SK-N-SH (cell line): ENCODE measurements around the gene NSMCE1. TPM values are rescaled to one million over a fixed set of nuclear protein-coding genes. Genes with fewer than 3 reads are reported as not detected.

Experiments
- CTCF ChIA-PET: fragments of 300-600, 350-600 bp; formaldehyde crosslinking; extraction: SDS; loops from one replicate; lab custom pipeline; 2021; lab: Yijun Ruan, JAX
- POLR2A ChIA-PET: fragments of 350-600 bp; sonication (Branson Sonifier 250); formaldehyde crosslinking; extraction: SDS; loops from one replicate; lab custom pipeline; 2020; ENCODE audit warnings: antibody characterized with exemption, inconsistent platforms; lab: Yijun Ruan, JAX
- DNase-seq: peaks from one replicate; pipeline ENCODE4 v3.0.0; 2012
- H2AFZ ChIP-seq: fragments of 200-600 bp; sonication (generic); 2 replicates; pipeline ENCODE4 v1.8.1; 2016; ENCODE audit warnings: antibody characterized with exemption, mild to moderate bottlenecking, low read depth
- H3F3A ChIP-seq: fragments of 200-600 bp; sonication (generic); replicated peaks from 2 replicates; pipeline ENCODE3; 2016; ENCODE audit warnings: antibody characterized with exemption, mild to moderate bottlenecking; ENCODE audit not compliant: insufficient read depth
- H3K27ac ChIP-seq, 2 experiments: fragments of 200-500 bp in 1 of 2; fragments of 200-600 bp in 1 of 2; sonication (Bioruptor generic) in 1 of 2; sonication (generic), shearing (Covaris generic) in 1 of 2; 2 replicates each; pipeline versions ENCODE4 v1.5.1 to v1.6.1; 2014 to 2016; ENCODE audit warnings: low read depth in 2 of 2, inconsistent platforms in 1 of 2, low read length in 1 of 2, mild to moderate bottlenecking in 1 of 2, mixed read lengths in 1 of 2
- H3K27me3 ChIP-seq: fragments of 200-600 bp; sonication (generic), shearing (Covaris generic); 2 replicates; pipeline ENCODE4 v1.6.1; 2016; ENCODE audit warnings: mixed run types; ENCODE audit not compliant: insufficient read depth
- H3K36me3 ChIP-seq, 2 experiments: fragments of 200-500 bp in 1 of 2; fragments of 200-600 bp in 1 of 2; sonication (Bioruptor generic) in 1 of 2; sonication (generic) in 1 of 2; replicated peaks in 1 of 2; 2 replicates each; pipeline versions ENCODE3 to v1.5.1; 2014 to 2016; ENCODE audit warnings: low read length in 1 of 2, mild to moderate bottlenecking in 1 of 2; ENCODE audit not compliant: insufficient read depth in 2 of 2, control insufficient read depth in 1 of 2
- H3K4me1 ChIP-seq, 2 experiments: fragments of 200-500 bp in 1 of 2; fragments of 200-600 bp in 1 of 2; sonication (Bioruptor generic) in 1 of 2; sonication (generic), shearing (Covaris generic) in 1 of 2; 2 replicates each; pipeline versions ENCODE4 v1.5.1 to v1.6.1; 2014 to 2016; ENCODE audit warnings: low read depth in 1 of 2, low read length in 1 of 2, mixed run types in 1 of 2; ENCODE audit not compliant: insufficient read depth in 2 of 2, control insufficient read depth in 1 of 2
- H3K4me2 ChIP-seq: fragments of 200-600 bp; sonication (generic), shearing (Covaris generic); 2 replicates; pipeline ENCODE4 v1.6.1; 2017; ENCODE audit warnings: mixed run types
- H3K4me3 ChIP-seq, 2 experiments: fragments of 200-500 bp in 1 of 2; fragments of 200-600 bp in 1 of 2; sonication (Bioruptor generic) in 1 of 2; sonication (generic), shearing (Covaris generic) in 1 of 2; 2 replicates each; pipeline versions ENCODE4 v1.5.1 to v1.8.1; 2014 to 2016; ENCODE audit warnings: low read depth in 2 of 2, inconsistent platforms in 1 of 2, low read length in 1 of 2, mild to moderate bottlenecking in 1 of 2, mixed read lengths in 1 of 2, moderate library complexity in 1 of 2
- H3K79me2 ChIP-seq: fragments of 200-600 bp; sonication (generic); 2 replicates; pipeline ENCODE4 v1.8.1; 2017; ENCODE audit warnings: mild to moderate bottlenecking; ENCODE audit not compliant: insufficient read depth
- H3K9ac ChIP-seq: fragments of 200-600 bp; sonication (generic); 2 replicates; pipeline ENCODE4 v1.6.1; 2017; ENCODE audit warnings: mixed run types
- H3K9me2 ChIP-seq: fragments of 200-600 bp; sonication (generic); 2 replicates; pipeline ENCODE4 v1.6.1; 2017; ENCODE audit warnings: mixed run types
- H3K9me3 ChIP-seq: fragments of 200-600 bp; sonication (generic); 2 replicates; pipeline ENCODE4 v1.6.1; 2017; ENCODE audit warnings: mixed run types, mild to moderate bottlenecking, moderate library complexity
- H4K20me1 ChIP-seq: fragments of 200-600 bp; sonication (generic); 2 replicates; pipeline ENCODE4 v1.6.1; 2017; ENCODE audit warnings: mild to moderate bottlenecking, mixed run types; ENCODE audit not compliant: insufficient read depth
- ELF1 ChIP-seq: IDR thresholded peaks from 2 replicates; pipeline ENCODE4 v1.4.0; 2012
- FOSL2 ChIP-seq: IDR thresholded peaks from 2 replicates; pipeline ENCODE4 v1.4.0; 2012; ENCODE audit warnings: low read depth, mild to moderate bottlenecking, moderate library complexity, borderline replicate concordance
- FOXM1 ChIP-seq: IDR thresholded peaks from 2 replicates; pipeline ENCODE4 v1.4.0; 2012; ENCODE audit warnings: low read depth, mild to moderate bottlenecking
- NFIC ChIP-seq: IDR thresholded peaks from 2 replicates; pipeline ENCODE4 v1.4.0; 2012; ENCODE audit warnings: borderline replicate concordance
- RAD21 ChIP-seq: IDR thresholded peaks from 2 replicates; pipeline ENCODE4 v1.6.1; 2012; ENCODE audit warnings: mild to moderate bottlenecking, low read length
- RFX5 ChIP-seq: IDR thresholded peaks from 2 replicates; pipeline ENCODE4 v1.6.1; 2012; ENCODE audit warnings: mild to moderate bottlenecking, improper control_type of control experiment, low read length
- RXRA ChIP-seq: IDR thresholded peaks from 2 replicates; pipeline ENCODE4 v1.4.0; 2012; ENCODE audit warnings: low read depth, mild to moderate bottlenecking, borderline replicate concordance
- SMC3 ChIP-seq: IDR thresholded peaks from 2 replicates; pipeline ENCODE4 v1.6.1; 2012; ENCODE audit warnings: low read depth, low read length, improper control_type of control experiment
- TAF1 ChIP-seq: IDR thresholded peaks from 2 replicates; pipeline ENCODE4 v1.6.1; 2012; ENCODE audit warnings: low read depth, mild to moderate bottlenecking, low read length, moderate library complexity, borderline replicate concordance
- polyA plus RNA-seq, 3 experiments: library from polyadenylated mRNA; depleted of rRNA; stranded (reverse); fragments of >200 nt; gene quantifications; 2 replicates each; pipeline ENCODE4 v1.2.3, GENCODE V29; 2012
- TF ChIP-seq, protein P1 (sequence below): IDR thresholded peaks from 2 replicates; pipeline ENCODE4 v1.4.0; 2012; ENCODE audit warnings: low read depth
- TF ChIP-seq, protein P2 (sequence below): IDR thresholded peaks from 2 replicates; pipeline ENCODE4; 2012
- TF ChIP-seq, protein P3 (sequence below): fragments of 200-600 bp; sonication (generic); IDR thresholded peaks from 2 replicates; pipeline ENCODE4 v1.6.1; 2017; ENCODE audit warnings: antibody characterized with exemption, mild to moderate bottlenecking, moderate library complexity
- TF ChIP-seq, protein P4 (sequence below): IDR thresholded peaks from 2 replicates; pipeline ENCODE4 v1.4.0; 2012; ENCODE audit warnings: low read depth, borderline replicate concordance
- TF ChIP-seq, protein P5 (sequence below): IDR thresholded peaks from 2 replicates; pipeline ENCODE4 v1.4.0; 2012; ENCODE audit warnings: low read depth, borderline replicate concordance

The NSMCE1 gene
- polyA plus RNA-seq, 1 of the 3 experiments (the other 2 are of a cell fraction): 39.8 TPM

DNA sequence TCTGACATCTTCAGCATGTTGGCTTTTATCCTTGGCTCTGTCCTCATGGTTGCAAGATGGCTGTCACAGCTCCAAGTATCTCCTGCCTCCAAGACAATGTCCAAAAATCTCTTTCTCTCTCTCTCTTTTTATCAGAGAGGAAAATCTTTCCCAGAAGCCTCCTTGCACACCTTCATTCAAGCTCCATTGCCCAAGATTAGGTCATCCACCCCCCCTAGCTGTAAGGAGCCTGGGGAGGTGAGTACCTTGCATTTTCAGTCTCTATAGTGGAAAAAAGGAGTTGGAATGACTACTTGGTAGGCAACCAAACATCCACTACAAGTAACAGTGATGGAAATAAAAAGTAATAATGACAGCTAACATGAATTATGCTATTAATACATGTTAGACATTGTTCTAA, 22.0 kb upstream of the NSMCE1 start:
- Histone ChIP-seq H3K9me3 (no peaks in the 10 kb centered on the region), H3F3A (peaks cover 17% of the 10 kb centered on the region), H3K9ac (no peak overlapping the region), H2AFZ (no peak overlapping the region), H3K36me3 (no peaks in the 10 kb centered on the region), H3K4me1 (peaks cover 0 to 10% of the 10 kb centered on the region in 2 experiments; a peak in 1 of 4 replicates), H3K9me2 (no peaks in the 10 kb centered on the region), H3K27me3 (no peaks in the 10 kb centered on the region), H3K4me2 (no peak overlapping the region), H4K20me1 (no peaks in the 10 kb centered on the region), H3K79me2 (no peaks in the 10 kb centered on the region), H3K4me3 (no peak overlapping the region), H3K27ac (no peak overlapping the region)
- TF ChIP-seq RAD21: no peak
- TF ChIP-seq FOSL2: no peak
- TF ChIP-seq RXRA: no peak
- TF ChIP-seq FOXM1: no peak
- TF ChIP-seq TAF1: no peak
- TF ChIP-seq, protein P1, sequence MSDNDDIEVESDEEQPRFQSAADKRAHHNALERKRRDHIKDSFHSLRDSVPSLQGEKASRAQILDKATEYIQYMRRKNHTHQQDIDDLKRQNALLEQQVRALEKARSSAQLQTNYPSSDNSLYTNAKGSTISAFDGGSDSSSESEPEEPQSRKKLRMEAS: no peak
- TF ChIP-seq, protein P2, sequence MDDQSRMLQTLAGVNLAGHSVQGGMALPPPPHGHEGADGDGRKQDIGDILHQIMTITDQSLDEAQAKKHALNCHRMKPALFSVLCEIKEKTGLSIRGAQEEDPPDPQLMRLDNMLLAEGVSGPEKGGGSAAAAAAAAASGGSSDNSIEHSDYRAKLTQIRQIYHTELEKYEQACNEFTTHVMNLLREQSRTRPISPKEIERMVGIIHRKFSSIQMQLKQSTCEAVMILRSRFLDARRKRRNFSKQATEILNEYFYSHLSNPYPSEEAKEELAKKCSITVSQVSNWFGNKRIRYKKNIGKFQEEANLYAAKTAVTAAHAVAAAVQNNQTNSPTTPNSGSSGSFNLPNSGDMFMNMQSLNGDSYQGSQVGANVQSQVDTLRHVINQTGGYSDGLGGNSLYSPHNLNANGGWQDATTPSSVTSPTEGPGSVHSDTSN: no peak
- TF ChIP-seq SMC3: no peak
- no peak for TF ChIP-seq NFIC
- no peak for TF ChIP-seq RFX5
- TF ChIP-seq, protein P3, sequence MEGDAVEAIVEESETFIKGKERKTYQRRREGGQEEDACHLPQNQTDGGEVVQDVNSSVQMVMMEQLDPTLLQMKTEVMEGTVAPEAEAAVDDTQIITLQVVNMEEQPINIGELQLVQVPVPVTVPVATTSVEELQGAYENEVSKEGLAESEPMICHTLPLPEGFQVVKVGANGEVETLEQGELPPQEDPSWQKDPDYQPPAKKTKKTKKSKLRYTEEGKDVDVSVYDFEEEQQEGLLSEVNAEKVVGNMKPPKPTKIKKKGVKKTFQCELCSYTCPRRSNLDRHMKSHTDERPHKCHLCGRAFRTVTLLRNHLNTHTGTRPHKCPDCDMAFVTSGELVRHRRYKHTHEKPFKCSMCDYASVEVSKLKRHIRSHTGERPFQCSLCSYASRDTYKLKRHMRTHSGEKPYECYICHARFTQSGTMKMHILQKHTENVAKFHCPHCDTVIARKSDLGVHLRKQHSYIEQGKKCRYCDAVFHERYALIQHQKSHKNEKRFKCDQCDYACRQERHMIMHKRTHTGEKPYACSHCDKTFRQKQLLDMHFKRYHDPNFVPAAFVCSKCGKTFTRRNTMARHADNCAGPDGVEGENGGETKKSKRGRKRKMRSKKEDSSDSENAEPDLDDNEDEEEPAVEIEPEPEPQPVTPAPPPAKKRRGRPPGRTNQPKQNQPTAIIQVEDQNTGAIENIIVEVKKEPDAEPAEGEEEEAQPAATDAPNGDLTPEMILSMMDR: no peak
- no peak for TF ChIP-seq ELF1
- TF ChIP-seq, protein P4, sequence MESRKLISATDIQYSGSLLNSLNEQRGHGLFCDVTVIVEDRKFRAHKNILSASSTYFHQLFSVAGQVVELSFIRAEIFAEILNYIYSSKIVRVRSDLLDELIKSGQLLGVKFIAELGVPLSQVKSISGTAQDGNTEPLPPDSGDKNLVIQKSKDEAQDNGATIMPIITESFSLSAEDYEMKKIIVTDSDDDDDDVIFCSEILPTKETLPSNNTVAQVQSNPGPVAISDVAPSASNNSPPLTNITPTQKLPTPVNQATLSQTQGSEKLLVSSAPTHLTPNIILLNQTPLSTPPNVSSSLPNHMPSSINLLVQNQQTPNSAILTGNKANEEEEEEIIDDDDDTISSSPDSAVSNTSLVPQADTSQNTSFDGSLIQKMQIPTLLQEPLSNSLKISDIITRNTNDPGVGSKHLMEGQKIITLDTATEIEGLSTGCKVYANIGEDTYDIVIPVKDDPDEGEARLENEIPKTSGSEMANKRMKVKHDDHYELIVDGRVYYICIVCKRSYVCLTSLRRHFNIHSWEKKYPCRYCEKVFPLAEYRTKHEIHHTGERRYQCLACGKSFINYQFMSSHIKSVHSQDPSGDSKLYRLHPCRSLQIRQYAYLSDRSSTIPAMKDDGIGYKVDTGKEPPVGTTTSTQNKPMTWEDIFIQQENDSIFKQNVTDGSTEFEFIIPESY: no peak
- TF ChIP-seq, protein P5, sequence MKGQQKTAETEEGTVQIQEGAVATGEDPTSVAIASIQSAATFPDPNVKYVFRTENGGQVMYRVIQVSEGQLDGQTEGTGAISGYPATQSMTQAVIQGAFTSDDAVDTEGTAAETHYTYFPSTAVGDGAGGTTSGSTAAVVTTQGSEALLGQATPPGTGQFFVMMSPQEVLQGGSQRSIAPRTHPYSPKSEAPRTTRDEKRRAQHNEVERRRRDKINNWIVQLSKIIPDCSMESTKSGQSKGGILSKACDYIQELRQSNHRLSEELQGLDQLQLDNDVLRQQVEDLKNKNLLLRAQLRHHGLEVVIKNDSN: no peak
- ChIA-PET POLR2A (no interaction called here), CTCF (no interaction called here)
- DNase-seq: no peak
